NCI-H524 treated with DMSO at 0.1 percent for 48 hours (cell line): ENCODE results near the gene ENOSF1.
"Not testable (repeated sequence)": the region's sequence is repeated elsewhere in the genome, so short reads cannot be mapped to it uniquely, and the experiment has no call there.

ENCODE experiments used
- DNase-seq: peaks from one replicate; lab custom pipeline; 2025; lab: John Stamatoyannopoulos, UW

Gene ENOSF1, protein sequence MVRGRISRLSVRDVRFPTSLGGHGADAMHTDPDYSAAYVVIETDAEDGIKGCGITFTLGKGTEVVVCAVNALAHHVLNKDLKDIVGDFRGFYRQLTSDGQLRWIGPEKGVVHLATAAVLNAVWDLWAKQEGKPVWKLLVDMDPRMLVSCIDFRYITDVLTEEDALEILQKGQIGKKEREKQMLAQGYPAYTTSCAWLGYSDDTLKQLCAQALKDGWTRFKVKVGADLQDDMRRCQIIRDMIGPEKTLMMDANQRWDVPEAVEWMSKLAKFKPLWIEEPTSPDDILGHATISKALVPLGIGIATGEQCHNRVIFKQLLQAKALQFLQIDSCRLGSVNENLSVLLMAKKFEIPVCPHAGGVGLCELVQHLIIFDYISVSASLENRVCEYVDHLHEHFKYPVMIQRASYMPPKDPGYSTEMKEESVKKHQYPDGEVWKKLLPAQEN

DNA sequence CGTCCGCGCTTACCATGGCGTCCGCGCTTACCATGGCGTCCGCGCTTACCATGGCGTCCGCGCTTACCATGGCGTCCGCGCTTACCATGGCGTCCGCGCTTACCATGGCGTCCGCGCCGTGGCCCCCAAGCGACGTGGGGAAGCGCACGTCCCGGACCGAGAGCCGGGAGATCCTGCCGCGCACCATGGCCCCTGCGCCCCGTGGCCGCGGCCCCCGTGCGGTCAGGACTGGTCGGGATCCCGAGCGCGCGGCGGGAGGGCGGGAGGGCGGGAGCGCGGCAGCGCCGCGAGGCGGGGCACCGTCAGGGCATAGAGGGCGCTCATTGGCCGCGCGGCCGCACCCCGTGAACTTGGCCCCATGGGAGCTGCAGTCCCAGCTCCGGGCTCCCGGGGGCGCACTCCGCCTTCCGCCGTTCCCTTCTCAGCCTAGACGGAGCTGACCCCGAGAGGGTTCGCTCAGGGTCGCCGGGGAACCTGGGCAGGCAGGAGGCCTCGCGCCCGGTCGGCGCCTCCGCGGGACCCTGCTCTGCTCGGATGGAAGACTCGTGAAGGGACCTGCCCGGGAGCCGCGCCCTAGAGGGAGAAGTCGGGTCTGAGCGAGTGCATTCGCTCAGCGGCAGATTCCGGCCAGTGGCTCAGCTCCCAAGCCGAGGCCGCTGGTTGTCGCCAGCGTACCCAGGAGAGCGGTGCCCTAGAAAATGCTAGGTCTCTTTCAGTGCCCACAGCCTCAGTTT lies at the start of gene ENOSF1:
ENOSF1 (minus strand) TSS at position 230 of the 734 bp plus-strand sequence; CDS start at position 187, 43 bp downstream.
- no peak for DNase-seq

DNA sequence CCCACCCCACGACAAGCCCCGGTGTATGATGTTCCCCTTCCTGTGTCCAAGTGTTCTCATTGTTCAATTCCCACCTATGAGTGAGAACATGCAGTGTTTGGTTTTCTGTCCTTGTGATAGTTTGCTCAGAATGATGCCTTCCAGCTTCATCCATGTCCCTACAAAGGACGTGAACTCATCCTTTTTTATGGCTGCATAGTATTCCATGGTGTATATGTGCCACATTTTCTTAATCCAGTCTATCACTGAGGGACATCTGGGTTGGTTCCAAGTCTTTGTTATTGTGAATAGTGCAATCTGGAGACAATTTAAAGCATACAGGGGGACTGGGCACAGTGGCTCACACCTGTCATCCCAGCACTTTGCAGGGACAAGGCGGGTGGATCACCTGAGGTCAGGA lies 47.4 kb upstream of the ENOSF1 start:
- not testable (repeated sequence) for DNase-seq

DNA sequence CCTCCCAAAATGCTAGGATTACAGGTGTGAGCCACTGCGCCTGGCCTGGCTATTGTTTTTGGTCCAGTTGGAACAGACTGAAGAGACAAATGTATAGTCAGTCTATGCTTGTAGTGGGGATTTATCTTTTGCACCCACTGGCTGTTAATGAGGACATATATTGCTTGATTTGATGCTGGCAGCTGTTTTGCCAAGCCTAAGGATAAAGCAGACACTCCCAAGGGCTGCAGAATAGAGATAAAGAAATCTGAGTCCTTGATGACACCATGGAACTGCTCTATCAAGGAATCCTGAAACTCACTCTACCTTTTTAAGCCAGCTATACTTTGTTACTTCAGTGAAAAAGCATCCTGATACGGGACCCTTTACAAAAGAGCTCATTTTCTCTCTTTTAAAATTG lies 43.1 kb upstream of the ENOSF1 start:
- DNase-seq: no peak

DNA sequence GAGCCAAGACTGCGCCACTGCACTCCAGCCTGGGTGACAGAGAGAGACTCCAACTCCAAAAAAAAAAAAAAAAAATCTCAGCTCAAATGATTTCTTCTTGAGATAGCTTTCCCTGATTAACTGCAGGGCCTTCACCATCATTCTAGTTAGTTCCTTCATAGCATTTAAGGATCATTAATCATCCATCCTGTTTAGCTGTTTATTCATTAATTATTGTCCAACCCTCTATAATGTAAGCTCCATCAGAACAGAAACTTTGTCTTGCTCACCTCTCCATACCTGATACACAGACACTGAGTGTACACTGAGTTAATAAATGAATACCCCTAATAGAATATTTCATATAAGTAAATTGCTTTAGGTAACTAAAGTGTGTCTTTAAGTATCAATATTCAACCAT lies 42.2 kb upstream of the ENOSF1 start:
- DNase-seq: no peak

DNA sequence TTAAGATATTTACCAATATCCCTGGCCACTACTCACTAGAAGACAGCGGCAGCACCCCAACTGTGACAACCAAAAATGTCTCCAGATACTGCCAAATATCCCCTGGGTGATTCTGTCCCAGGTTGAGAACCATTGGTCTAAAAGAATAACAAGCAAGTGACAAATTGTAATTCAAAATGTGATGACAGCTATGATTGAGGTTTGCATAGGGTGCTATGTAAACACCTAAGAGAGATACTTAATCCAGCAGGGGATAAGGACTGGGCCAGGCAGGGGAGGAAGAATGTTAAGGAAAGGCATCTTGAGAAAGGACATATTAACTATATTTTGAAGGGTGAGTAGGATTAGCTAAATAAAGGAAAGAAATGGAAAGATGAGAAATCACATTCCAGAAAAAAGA lies 38.0 kb upstream of the ENOSF1 start:
- no peak for DNase-seq

DNA sequence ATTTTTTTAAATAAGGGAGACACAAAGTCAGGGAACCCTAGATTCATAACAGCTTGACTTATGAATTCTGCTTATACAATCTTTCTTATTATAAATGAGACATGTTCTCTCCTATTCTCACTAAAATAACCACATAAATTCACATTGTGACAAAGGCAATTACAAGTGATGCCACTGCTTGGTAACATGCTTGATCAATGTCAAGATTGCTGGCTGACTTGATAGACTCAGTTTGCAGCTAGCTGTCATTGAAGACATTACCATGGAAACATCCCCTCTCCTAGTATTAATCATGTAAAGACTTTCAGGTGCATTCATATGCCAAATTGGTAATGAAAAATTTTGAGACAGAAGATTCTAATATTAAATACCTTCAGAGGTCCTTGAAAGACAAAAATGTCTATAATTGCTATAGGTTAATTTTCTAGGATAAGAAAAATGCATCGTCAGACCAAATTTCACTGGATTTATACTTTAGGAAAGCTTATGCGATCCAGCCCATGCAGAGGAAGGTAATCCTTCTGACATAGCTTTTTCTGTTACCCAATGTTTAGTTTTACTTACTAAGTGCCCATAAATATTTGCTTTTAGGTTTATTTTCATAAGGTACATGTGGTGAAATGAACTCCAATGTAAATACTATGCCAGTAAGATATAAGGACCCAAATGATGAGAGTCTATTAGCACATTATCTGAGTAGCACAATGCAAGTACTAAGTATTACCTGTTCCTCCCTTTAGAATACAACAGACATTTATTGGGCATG lies 32.6 kb upstream of the ENOSF1 start:
- no peak for DNase-seq

DNA sequence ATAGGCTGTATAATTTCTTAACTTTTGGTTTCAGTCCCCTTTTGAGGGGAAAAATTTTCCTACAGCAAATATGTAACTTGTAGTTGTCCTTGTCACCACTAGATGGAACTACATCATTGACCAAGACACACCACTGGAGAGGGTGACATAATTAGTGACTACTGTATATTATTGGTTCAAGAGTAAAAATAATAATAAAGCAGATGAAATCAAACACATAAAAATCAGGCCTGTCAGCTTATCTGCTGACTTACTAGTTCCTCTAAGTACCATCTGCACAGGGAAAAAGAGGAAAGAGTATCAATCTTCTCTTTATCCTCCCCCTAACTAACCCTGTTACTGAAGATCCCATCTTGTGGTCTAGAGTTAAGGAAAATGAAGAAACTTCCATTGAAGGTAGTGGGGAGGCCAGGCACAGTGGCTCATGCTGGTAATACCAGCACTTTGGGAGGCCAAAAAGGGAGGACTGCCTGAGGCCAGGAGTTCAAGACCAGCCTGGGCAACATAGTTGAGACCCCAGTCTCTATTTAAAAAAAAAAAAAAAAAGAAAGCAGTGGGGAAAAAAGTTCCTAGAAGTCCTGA lies 29.6 kb upstream of the ENOSF1 start:
- DNase-seq: no peak

DNA sequence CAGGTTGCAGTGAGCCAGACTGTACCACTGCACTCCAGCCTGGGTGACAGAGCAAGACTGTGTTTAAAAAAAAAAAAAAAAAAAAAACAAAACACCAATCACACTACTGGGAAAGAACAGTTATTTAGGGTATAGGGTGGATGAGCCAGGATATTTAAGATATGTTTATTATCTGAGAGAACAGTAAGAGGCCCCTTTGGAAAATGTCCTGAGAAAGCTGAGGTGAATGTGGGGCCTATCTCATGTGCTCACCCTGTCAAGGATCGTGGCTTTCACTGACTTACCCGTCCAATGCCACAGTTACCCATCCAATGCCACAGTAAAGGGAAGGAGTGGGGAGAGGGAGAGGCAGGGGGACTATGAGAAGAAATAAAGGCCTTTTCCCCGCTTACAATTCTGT lies 19.9 kb upstream of the ENOSF1 start:
- DNase-seq: no peak

DNA sequence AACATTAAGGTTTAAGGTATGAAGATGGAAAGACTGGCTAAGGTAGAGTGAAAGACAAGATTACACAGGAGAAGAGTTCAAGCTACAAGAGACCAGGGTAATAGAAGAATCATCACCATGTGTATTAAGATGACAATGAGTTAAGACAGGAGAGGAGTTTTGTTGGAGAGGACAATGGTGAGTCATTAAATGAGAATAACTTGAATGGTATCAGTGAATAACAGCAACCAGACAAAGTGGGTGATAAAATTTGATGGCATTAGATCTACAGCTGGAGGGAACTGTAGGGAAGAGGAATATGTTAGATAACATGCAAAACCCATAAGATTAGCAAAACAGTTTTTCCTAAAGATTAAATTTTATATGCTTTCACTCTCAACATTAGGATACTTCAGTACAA lies 18.8 kb upstream of the ENOSF1 start:
- no peak for DNase-seq

DNA sequence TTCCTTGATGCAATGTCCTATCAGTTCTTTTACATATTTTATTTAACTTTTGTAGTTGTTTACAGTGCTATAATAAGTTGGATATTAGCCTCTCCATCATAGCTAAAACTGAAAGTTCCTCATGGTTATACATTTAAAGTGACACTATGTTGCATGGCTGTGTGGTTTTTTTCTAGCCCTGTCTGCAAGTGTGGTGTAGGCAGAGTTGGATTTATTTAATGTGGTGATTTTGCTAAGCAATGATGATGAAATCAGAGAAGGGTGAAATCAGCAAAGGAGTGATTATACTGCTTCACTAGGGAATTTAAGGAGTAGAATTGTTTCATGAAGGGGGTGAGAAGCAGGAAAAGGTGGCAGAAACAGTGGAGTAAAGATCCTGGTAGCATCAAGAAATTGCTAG lies 18.3 kb upstream of the ENOSF1 start:
- DNase-seq: no peak

DNA sequence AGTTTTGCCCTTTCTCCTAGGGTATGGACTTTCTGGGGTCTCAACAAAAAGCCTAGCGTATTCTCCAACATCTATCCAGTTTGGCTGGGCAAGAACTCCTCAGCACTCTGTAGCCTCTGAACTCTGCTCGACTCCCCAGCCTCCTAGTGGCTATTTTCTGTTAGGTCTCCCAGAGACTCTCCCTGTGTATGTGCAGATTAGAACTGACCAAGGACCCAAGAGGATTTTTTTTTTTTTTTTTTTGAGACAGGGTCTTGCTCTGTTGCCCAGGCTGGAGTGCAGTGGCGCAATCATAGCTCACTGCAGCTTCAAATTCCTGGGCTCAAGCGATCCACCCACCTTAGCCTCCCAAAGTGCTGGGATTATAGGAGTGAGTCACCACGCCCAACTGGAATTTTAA lies 17.7 kb upstream of the ENOSF1 start:
- not testable (repeated sequence) for DNase-seq

DNA sequence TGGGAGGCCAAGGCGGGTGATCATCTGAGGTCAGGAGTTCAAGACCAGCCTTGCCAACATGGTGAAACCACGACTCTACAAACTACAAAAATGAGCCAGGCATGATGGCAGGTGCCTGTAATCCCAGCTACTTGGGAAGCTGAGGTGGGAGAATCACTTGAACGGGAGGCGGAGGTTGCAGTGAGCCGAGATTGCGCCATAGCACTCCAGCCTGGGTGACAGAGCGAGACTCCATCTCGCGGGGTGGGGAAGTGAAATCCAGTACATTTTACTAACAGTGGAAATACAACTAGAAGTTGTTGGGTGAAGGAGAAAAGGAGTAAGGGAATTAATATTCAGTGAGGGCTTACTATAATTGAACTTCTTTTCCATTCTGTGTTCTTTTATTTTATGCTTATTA lies 13.2 kb upstream of the ENOSF1 start:
- DNase-seq: no peak

DNA sequence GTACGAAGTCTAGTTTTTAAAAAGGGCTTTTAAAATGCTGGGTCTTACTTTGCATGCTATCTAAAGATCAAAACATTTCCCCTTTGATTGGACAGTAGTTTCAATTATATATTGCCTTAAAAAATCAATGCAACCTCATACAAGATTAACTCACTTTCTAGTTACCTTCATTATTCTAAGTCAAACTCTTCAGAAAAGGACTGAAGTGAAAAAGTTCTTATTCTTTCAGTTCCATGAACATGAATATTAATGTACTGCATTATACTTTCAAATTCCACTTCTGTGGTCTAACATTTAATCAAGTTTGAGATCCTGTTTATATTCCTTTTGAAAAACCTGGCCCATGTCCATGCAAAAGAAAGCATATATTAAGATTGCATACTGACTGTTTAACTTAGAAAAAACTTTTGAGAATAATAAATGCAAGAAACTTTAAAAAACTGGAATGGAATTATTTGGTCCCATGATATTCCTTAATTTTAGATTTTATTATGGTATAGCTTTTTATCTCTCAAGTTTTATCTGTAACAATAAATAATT lies 11.2 kb upstream of the ENOSF1 start:
- DNase-seq: no peak

DNA sequence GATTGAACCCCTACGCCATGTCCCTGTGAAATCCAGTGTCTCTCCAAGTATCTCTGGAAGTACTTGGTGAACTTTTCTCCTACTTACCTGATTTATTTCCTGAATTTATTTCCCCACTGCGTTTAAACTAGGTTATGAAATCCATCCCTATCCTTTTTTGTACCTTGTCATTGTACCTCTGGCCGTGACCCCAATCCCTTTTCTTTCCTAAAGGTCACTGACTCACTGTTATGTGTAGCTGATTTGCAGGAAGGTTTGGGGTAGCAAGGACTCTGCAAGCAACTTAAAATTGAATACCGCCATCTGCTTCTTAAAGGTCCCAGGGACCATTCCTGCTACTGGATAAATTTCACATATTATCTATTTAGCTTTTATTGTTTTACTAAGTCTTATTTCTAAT lies 4.6 kb upstream of the ENOSF1 start:
- no peak for DNase-seq

DNA sequence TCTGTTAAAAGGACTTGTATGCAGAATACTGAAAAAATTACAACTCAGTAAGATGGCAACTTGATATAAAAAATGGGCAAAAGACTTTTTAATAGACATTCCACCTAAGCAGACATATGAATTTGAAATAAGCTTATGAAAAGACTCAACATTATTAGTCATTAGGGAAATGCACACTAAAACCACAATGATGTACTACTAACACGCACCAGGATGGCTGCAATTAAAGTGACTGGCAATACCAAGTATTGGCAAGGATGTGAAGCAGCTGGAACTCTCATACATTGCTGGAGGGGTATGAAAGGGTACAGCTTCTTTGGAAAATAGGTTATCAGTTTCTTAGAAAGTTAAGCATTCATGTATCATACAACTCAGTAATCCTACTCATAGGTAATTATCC lies 3.2 kb upstream of the ENOSF1 start:
- DNase-seq: no peak

DNA sequence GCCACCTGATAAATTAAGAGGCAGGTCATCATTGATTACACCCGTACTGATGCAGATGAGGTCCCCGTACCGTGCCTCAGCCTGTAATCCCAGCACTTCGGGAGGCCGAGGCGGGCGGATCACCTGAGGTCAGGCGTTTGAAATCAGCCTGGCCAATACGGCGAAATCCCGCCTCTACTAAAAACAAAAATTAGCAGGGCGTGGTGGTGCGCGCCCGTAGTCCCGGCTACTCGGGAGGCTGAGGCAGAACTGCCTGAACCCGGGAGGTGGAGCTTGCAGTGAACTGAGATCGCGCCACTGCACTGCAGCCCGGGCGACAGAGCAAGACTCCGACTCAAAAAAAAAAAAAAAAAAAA lies 683 bp upstream of the ENOSF1 start:
- no peak for DNase-seq

DNA sequence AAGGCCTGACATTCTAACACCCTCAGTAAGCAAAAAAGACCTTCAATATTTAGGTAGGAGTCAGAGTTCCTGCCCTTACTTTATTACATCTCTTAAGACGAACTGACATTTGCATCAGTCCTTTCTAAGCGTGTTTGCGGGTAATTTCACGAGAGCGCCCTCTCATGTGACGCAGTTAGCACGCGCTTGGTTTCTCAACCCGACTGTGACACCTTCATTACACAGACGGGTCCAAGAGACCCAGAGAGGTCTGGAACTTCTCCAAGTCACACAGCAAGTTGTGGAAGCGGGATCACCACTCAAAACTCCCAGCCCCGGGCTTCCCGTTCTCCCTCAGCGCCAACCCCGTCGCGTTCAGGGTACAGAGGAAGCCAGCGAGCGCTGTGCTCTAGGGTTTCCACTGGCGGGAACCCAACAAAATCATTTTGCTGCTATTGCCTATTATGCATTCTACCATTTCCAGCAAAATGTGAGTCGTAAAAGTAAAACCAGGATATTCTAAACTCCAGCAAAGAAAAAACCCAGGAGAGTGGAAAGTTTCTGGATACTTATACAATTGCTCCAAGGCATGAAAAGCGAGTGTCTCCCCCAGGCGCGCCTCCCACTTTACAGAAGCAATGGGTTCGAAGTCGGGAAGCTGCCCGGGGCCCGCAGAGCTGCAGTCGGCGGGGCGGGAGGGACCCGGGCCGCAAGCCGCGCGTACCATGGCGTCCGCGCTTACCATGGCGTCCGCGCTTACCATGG lies 601 bp downstream of the ENOSF1 start:
- DNase-seq: no peak

DNA sequence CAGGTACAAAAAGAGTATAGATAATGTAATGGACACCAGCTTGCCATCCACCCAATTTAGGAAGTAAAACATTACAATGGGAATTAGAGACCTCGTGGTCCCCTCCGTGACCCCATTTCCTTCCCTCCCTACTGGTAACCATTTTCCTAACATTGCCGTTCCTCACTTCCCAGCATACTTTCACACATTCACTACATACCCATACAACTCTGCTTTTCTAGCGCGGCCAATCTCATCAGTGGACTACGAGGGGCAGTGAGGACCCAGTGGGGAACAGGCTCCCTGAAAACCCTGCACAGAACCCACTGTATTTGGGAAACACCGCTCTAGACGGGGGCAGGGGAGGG lies 1.1 kb downstream of the ENOSF1 start:
- no peak for DNase-seq

DNA sequence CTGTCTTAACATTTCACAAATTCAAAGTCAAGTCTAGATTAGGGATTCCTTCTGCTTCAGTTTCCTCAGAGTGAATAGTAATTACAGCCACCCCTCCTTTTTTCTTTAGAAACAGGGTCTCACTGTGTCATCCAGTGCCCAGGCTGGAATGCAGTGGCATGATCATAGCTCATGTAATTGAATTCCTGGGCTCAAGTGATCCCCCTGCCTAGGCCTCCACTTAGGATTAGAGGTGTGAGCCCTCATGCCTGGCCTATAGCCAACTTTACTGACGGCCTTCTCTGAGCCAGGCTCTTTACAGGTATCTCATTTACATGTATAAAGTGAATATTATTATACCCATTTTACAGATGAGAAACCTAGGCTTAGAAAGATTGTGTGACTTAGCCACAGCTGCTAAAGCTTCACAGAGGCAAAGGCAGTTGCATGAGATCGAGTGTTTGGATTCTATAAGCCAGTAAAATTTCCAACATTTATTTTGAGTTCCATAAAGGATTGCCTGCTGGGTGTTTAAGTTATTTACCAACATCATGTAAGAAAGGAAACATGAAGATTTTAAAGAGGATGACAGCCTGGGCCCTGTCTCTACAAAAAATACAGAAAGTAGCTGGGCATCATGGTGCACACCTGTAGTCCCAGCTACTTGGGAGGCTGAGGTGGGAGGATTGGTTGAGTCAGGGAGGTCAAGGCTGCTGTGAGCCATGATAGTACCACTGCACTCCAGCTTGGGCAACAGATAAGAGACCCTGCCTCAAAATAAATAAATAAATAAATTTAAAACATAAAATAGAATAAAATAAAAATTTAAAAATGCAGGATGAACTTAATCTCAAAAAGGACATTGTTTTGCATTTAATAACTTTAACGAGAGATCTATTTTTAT lies 1.8 kb downstream of the ENOSF1 start:
- no peak for DNase-seq

DNA sequence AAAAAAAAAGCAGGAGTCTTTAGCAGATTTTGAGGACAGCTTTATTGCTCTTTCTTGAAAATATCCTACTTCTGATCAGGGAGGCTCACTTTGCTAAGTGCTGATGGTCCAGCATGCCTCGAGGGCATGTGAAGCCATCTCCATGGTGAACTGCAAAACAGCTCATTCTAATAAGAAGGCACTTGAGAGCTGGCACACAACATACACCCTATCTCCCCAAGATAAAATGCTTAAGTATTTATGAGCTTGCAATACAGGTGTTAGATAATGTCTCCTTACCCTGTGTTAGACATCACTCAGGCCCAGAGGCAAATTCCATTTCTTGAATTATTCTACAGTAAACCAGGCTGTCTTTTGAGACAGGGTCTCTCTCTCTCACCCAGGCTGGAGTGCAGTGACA lies 2.7 kb downstream of the ENOSF1 start:
- DNase-seq: no peak

DNA sequence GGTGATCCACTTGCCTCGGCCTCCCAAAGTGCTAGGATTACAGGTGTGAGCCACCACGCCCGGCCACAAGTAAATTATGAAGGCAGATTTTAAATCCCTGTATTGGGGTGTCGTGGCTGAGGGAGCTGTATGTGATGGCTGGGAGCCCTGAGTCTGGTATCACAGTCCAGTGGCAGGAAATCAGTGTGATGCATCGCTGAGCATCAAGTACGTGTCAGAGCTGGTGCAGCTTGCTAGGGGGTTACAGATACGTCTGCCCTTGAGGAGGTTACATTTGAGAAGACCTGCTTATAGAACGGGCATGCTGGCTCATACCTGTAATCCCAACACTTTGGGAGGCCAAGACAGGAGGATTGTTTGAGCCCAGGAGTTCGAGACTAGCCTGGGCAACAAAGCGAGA lies 4.3 kb downstream of the ENOSF1 start:
- DNase-seq: no peak
